Hepatocyte (in vitro differentiated cells): Measurements from ENCODE around the gene MFF. TPM values are rescaled to one million over a fixed set of nuclear protein-coding genes. Genes with fewer than 3 reads are reported as not detected.
A peak's percentile ranks its signal among the peaks of the same experiment; 100 is the strongest.

Experiments
- DNase-seq: peaks from one replicate; pipeline ENCODE4 v3.0.0-alpha.2; 2016; ENCODE audit warnings: low spot score
- H2AFZ ChIP-seq: fragments of 200-600 bp; sonication (generic); 2 replicates; pipeline ENCODE4 v1.6.0; 2016; ENCODE audit warnings: antibody characterized with exemption, mild to moderate bottlenecking
- H3K27ac ChIP-seq: fragments of 200-600 bp; sonication (generic); 2 replicates; pipeline ENCODE4 v1.5.1; 2016; ENCODE audit warnings: mild to moderate bottlenecking
- H3K27me3 ChIP-seq: fragments of 200-600 bp; sonication (generic); 2 replicates; pipeline ENCODE4 v1.6.1; 2016
- H3K36me3 ChIP-seq: fragments of 200-600 bp; sonication (generic); replicated peaks from 2 replicates; pipeline ENCODE4 v1.5.1; 2016; ENCODE audit warnings: low read depth; ENCODE audit not compliant: insufficient read depth
- H3K4me1 ChIP-seq: fragments of 200-600 bp; sonication (generic); 2 replicates; pipeline ENCODE4 v1.5.1; 2016; ENCODE audit warnings: mild to moderate bottlenecking, moderate library complexity; ENCODE audit not compliant: insufficient read depth
- H3K4me2 ChIP-seq: fragments of 200-600 bp; sonication (generic); 2 replicates; pipeline ENCODE4 v1.6.0; 2016
- H3K4me3 ChIP-seq: fragments of 200-600 bp; sonication (generic); 2 replicates; pipeline ENCODE4 v1.5.1; 2016; ENCODE audit warnings: mild to moderate bottlenecking
- H3K79me2 ChIP-seq: fragments of 200-600 bp; sonication (generic); 2 replicates; pipeline ENCODE4 v1.6.0; 2017; ENCODE audit warnings: mild to moderate bottlenecking
- H3K9me2 ChIP-seq: fragments of 200-600 bp; sonication (generic); replicated peaks from 2 replicates; pipeline ENCODE4 v1.6.0; 2017; ENCODE audit warnings: mild to moderate bottlenecking; ENCODE audit not compliant: insufficient read depth
- H3K9me3 ChIP-seq: fragments of 200-600 bp; sonication (generic); 2 replicates; pipeline ENCODE4 v1.5.1; 2016; ENCODE audit warnings: low read depth, mild to moderate bottlenecking
- H4K20me1 ChIP-seq: fragments of 200-600 bp; sonication (generic); 2 replicates; pipeline ENCODE4 v1.6.0; 2016; ENCODE audit warnings: mild to moderate bottlenecking; ENCODE audit not compliant: insufficient read depth, poor library complexity, severe bottlenecking
- EZH2 ChIP-seq: fragments of 200-600 bp; sonication (generic); IDR thresholded peaks from 2 replicates; pipeline ENCODE4 v1.6.1; 2016; ENCODE audit warnings: antibody characterized with exemption, mild to moderate bottlenecking, borderline replicate concordance
- EZH2phosphoT487 ChIP-seq: fragments of 200-600 bp; sonication (generic); IDR thresholded peaks from one replicate; pipeline ENCODE4 v1.6.1; 2018; ENCODE audit warnings: antibody characterized with exemption, mild to moderate bottlenecking, low read depth, moderate library complexity; ENCODE audit not compliant: unreplicated experiment, severe bottlenecking
- WGBS: methylation state at CpG from one replicate; pipeline ENCODE4 v1.1.6; 2016; ENCODE audit warnings: low lambda C conversion rate; ENCODE audit errors: missing lambda C conversion rate; 5-methylcytosine and 5-hydroxymethylcytosine counted together
- polyA plus RNA-seq: library from polyadenylated mRNA; unstranded; fragments of >200 nt; fragmentation: Nextera tagmentation; extraction: Ambion mirVana; gene quantifications from 2 replicates; pipeline ENCODE4 v1.2.1, GENCODE V29; 2016
- total RNA-seq: library from RNA; depleted of rRNA; stranded (reverse); fragments of >200 nt; gene quantifications from 2 replicates; pipeline ENCODE4 v1.2.3, GENCODE V29; 2014
- TF ChIP-seq, protein P1 (sequence below): fragments of 200-600 bp; sonication (generic); IDR thresholded peaks from 2 replicates; pipeline ENCODE4 v1.5.1; 2016; ENCODE audit warnings: antibody characterized with exemption, mild to moderate bottlenecking; ENCODE audit not compliant: poor library complexity

The MFF gene
- total and polyA plus RNA-seq, 2 experiments from 2014 or later: 111 to 125 TPM

DNA sequence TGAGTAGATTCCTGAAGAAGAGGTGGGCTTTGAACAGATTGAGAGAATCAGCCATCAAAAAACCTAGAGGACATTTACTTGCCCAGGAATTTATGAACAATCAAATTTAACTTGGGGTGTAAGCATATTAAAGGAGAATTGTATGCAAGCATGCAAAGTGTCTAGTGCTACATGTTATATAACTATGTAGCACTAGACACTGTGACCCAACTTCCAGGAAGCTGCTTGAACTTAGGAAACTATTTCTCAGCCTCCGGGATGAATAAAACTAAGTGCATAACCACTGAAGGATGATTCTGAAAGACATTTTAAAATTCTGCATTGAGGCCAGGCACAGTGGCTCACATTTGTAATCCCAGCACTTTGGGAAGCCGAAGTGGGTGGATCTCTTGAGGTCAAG lies 12.4 kb downstream of the MFF start:
- Histone ChIP-seq H4K20me1 (no peaks in the 10 kb centered on the region), H3K9me2 (no peaks in the 10 kb centered on the region), H3K36me3 (peaks cover 7% of the 10 kb centered on the region), H3K4me2 (no peak overlapping the region), H3K4me1 (peaks cover 5% of the 10 kb centered on the region), H3K27me3 (no peaks in the 10 kb centered on the region), H3K79me2 (peaks cover 14% of the 10 kb centered on the region), H3K9me3 (no peaks in the 10 kb centered on the region), H2AFZ (no peak overlapping the region), H3K4me3 (no peak overlapping the region), H3K27ac (no peak overlapping the region)
- no peak for DNase-seq
- WGBS: 95% methylated on average over 2 of the region's 2 CpGs
- TF ChIP-seq EZH2phosphoT487: no peak
- TF ChIP-seq, protein P1, sequence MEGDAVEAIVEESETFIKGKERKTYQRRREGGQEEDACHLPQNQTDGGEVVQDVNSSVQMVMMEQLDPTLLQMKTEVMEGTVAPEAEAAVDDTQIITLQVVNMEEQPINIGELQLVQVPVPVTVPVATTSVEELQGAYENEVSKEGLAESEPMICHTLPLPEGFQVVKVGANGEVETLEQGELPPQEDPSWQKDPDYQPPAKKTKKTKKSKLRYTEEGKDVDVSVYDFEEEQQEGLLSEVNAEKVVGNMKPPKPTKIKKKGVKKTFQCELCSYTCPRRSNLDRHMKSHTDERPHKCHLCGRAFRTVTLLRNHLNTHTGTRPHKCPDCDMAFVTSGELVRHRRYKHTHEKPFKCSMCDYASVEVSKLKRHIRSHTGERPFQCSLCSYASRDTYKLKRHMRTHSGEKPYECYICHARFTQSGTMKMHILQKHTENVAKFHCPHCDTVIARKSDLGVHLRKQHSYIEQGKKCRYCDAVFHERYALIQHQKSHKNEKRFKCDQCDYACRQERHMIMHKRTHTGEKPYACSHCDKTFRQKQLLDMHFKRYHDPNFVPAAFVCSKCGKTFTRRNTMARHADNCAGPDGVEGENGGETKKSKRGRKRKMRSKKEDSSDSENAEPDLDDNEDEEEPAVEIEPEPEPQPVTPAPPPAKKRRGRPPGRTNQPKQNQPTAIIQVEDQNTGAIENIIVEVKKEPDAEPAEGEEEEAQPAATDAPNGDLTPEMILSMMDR: no peak
- TF ChIP-seq EZH2: no peak

DNA sequence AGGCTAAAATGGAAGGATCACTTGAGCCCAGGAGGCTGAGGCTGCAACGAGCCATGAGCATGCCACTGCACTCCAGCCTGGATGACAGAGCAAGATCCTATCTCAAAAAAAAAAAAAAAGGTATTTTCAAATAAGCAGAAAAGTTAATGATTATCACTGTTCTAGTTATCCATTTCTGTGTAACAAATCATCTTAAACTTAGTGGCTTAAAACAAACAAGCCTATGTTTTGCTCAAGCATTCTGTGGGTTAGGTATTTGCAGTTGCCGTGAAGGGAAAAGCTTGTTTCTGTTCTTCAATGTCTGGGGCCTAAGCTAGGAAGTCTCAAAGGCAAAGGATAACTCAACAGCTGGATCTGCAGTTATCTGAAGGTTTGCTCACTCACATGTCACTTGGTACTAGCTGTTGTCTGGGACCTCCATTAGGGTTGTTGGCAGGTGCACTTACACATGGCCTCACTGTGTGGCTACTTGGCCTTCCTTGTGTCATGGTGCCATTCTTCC lies 14.1 kb downstream of the MFF start:
- Histone ChIP-seq H2AFZ (no peak overlapping the region), H3K4me2 (peak overlapping the region; percentile 16), H4K20me1 (no peaks in the 10 kb centered on the region), H3K79me2 (no peaks in the 10 kb centered on the region), H3K27ac (peak overlapping the region; percentile 68), H3K4me1 (peaks cover 5% of the 10 kb centered on the region), H3K4me3 (no peak overlapping the region), H3K36me3 (peaks cover 5% of the 10 kb centered on the region), H3K9me3 (no peaks in the 10 kb centered on the region), H3K27me3 (no peaks in the 10 kb centered on the region), H3K9me2 (no peaks in the 10 kb centered on the region)
- peak; percentile 10 for DNase-seq
- TF ChIP-seq EZH2phosphoT487 (no peak), EZH2 (no peak)
- TF ChIP-seq, protein P1: no peak
- 52% methylated on average over 2 of the region's 2 CpGs for WGBS

DNA sequence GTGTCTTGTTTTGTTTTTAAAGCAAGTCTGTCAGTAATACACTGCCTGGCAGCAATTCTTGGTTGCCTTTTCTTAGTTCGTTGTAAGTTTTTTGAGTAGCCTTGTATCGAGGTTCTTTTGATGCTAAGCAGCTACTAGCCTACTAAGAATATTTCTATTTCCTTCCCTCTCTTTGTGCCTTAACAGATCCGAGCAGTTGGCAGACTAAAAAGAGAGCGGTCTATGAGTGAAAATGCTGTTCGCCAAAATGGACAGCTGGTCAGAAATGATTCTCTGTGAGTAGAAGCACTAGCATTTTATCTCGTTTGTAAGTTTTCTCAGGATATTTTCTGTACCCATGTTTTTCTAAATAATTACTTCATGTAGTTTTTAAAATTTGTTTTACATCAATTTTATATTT lies 15.1 kb downstream of the MFF start:
- H3K4me1 ChIP-seq: peaks cover 5% of the 10 kb centered on the region
- H2AFZ ChIP-seq: no peak overlapping the region
- no peaks in the 10 kb centered on the region for H3K79me2 ChIP-seq
- no peak for DNase-seq
- H3K36me3 ChIP-seq: no peaks in the 10 kb centered on the region
- no peak for TF ChIP-seq EZH2
- TF ChIP-seq, protein P1: no peak
- no peak for TF ChIP-seq EZH2phosphoT487
- WGBS: 78% methylated on average over 6 of the region's 6 CpGs
- no peak overlapping the region for H3K27ac ChIP-seq
- no peak overlapping the region for H3K4me2 ChIP-seq
- no peaks in the 10 kb centered on the region for H3K9me3 ChIP-seq
- H3K9me2 ChIP-seq: no peaks in the 10 kb centered on the region
- H4K20me1 ChIP-seq: no peaks in the 10 kb centered on the region
- no peaks in the 10 kb centered on the region for H3K27me3 ChIP-seq
- no peak overlapping the region for H3K4me3 ChIP-seq

DNA sequence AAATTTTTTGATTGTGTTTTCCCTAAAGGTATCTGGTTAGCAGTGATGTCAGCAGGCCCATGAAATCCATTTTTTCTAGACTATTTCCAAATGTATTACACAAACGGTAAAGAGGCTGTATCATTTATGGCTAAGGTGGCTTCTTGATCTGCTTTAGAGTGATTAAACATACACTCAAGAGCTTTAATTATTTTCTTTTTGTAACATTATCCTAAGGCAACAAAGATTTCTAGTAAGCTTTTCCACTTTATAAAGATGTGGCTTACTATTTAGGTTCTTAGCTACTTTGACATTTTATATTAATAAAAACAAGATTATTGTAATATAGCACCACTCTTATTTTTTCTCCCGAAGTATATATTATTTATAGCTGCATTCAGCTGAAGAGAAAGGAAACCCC lies 16.5 kb downstream of the MFF start:
- H3K4me3 ChIP-seq: no peak overlapping the region
- H3K79me2 ChIP-seq: no peaks in the 10 kb centered on the region
- H3K27ac ChIP-seq: no peak overlapping the region
- TF ChIP-seq EZH2 (no peak), EZH2phosphoT487 (no peak)
- TF ChIP-seq, protein P1: no peak
- no peaks in the 10 kb centered on the region for H3K9me3 ChIP-seq
- H3K27me3 ChIP-seq: no peaks in the 10 kb centered on the region
- H3K4me1 ChIP-seq: peaks cover 5% of the 10 kb centered on the region
- H2AFZ ChIP-seq: no peak overlapping the region
- H3K36me3 ChIP-seq: no peaks in the 10 kb centered on the region
- no peak overlapping the region for H3K4me2 ChIP-seq
- 92% methylated on average over 2 of the region's 2 CpGs for WGBS
- no peaks in the 10 kb centered on the region for H4K20me1 ChIP-seq
- DNase-seq: no peak
- no peaks in the 10 kb centered on the region for H3K9me2 ChIP-seq
